8988T (cell line): ENCODE results near the gene CXCL10.
"Not testable (repeated sequence)": the region's sequence is repeated elsewhere in the genome, so short reads cannot be mapped to it uniquely, and the experiment has no call there.

Experiments used
- DNase-seq: peaks from one replicate; pipeline ENCODE4 v3.0.0; 2011

Gene CXCL10

GRCh38 chr4:76023389-76023788 is at the start of gene CXCL10:
Gene CXCL10 (minus strand): TSS chr4:76023497. CDS start chr4:76023431, 66 bp downstream.
- DNase-seq: no peak

- DNase-seq: no peak
Measured at GRCh38 chr4:76072760-76073159, 49.5 kb upstream of the CXCL10 start.

GRCh38 chr4:76067652-76068286 is 44.5 kb upstream of the CXCL10 start:
- peak; percentile 23 for DNase-seq

- DNase-seq: no peak
Measured at GRCh38 chr4:76066546-76066945, 43.2 kb upstream of the CXCL10 start.

GRCh38 chr4:76061982-76062381 is 38.7 kb upstream of the CXCL10 start:
- DNase-seq: no peak

GRCh38 chr4:76061421-76061820 is 38.1 kb upstream of the CXCL10 start:
- DNase-seq: no peak

- no peak for DNase-seq
Measured at GRCh38 chr4:76060506-76060905, 37.2 kb upstream of the CXCL10 start.

GRCh38 chr4:76059750-76060149 is 36.5 kb upstream of the CXCL10 start:
- no peak for DNase-seq

GRCh38 chr4:76058888-76059426 is 35.7 kb upstream of the CXCL10 start:
- DNase-seq: no peak

GRCh38 chr4:76058302-76058701 is 35.0 kb upstream of the CXCL10 start:
- DNase-seq: no peak

- DNase-seq: no peak
Measured at GRCh38 chr4:76055421-76055820, 32.1 kb upstream of the CXCL10 start.

GRCh38 chr4:76055016-76055415 is 31.7 kb upstream of the CXCL10 start:
- no peak for DNase-seq

GRCh38 chr4:76053730-76054129 is 30.4 kb upstream of the CXCL10 start:
- DNase-seq: no peak

GRCh38 chr4:76050560-76051050 is 27.3 kb upstream of the CXCL10 start:
- not testable (repeated sequence) for DNase-seq

- not testable (repeated sequence) for DNase-seq
Measured at GRCh38 chr4:76049860-76050416, 26.6 kb upstream of the CXCL10 start.

GRCh38 chr4:76044686-76045085 is 21.4 kb upstream of the CXCL10 start:
- not testable (repeated sequence) for DNase-seq

- not testable (repeated sequence) for DNase-seq
Measured at GRCh38 chr4:76043306-76043705, 20.0 kb upstream of the CXCL10 start.

GRCh38 chr4:76042241-76042998 is 19.1 kb upstream of the CXCL10 start:
- not testable (repeated sequence) for DNase-seq

GRCh38 chr4:76036855-76037254 is 13.6 kb upstream of the CXCL10 start:
- DNase-seq: no peak

GRCh38 chr4:76035799-76036380 is 12.6 kb upstream of the CXCL10 start, which contains the start of gene CXCL11:
Gene CXCL11 (minus strand): TSS chr4:76036070. CDS start chr4:76035987, 83 bp downstream.
- no peak for DNase-seq

- DNase-seq: no peak
Measured at GRCh38 chr4:76035141-76035540, 11.8 kb upstream of the CXCL10 start.

GRCh38 chr4:76029300-76029699 is 6.0 kb upstream of the CXCL10 start:
- DNase-seq: no peak

- DNase-seq: no peak
Measured at GRCh38 chr4:76028350-76028765, 5.1 kb upstream of the CXCL10 start.
